HG03439 (cell line): ENCODE results near the gene HECA.
A peak's percentile ranks its signal among the peaks of the same experiment; 100 is the strongest.

Experiments
- ATAC-seq: cut with Tn5 transposase; IDR thresholded peaks from one replicate; pipeline ENCODE4 v1.9.1; 2021; ENCODE audit warnings: mild to moderate bottlenecking, moderate library complexity; ENCODE audit not compliant: unreplicated experiment

HECA gene

GRCh38 chr6:139159016-139159415 is 24.1 kb downstream of the HECA start:
- no peak for ATAC-seq

GRCh38 chr6:139161169-139161568 is 26.3 kb downstream of the HECA start:
- no peak for ATAC-seq

- ATAC-seq: peak; percentile 95
Observed at GRCh38 chr6:139161817-139162284, 27.0 kb downstream of the HECA start.

- no peak for ATAC-seq
Observed at GRCh38 chr6:139164001-139164400, 29.1 kb downstream of the HECA start.

- no peak for ATAC-seq
Observed at GRCh38 chr6:139165324-139165723, 30.4 kb downstream of the HECA start.

- no peak for ATAC-seq
Observed at GRCh38 chr6:139166238-139166955, 31.5 kb downstream of the HECA start.

- no peak for ATAC-seq
Observed at GRCh38 chr6:139166956-139167313, 32.1 kb downstream of the HECA start.

GRCh38 chr6:139172151-139172550 is 37.3 kb downstream of the HECA start:
- no peak for ATAC-seq

GRCh38 chr6:139172567-139172966 is 37.7 kb downstream of the HECA start:
- no peak for ATAC-seq

- ATAC-seq: no peak
Observed at GRCh38 chr6:139173172-139173571, 38.3 kb downstream of the HECA start.

GRCh38 chr6:139173822-139174221 is 38.9 kb downstream of the HECA start:
- no peak for ATAC-seq

GRCh38 chr6:139174961-139175360 is 40.1 kb downstream of the HECA start:
- ATAC-seq: no peak

GRCh38 chr6:139175389-139175948 is 40.6 kb downstream of the HECA start:
- no peak for ATAC-seq

- ATAC-seq: no peak
Observed at GRCh38 chr6:139181236-139181635, 46.4 kb downstream of the HECA start.

GRCh38 chr6:139184047-139184446 is 49.2 kb downstream of the HECA start:
- no peak for ATAC-seq

- ATAC-seq: no peak
Observed at GRCh38 chr6:139184459-139184858, 49.6 kb downstream of the HECA start.

- no peak for ATAC-seq
Observed at GRCh38 chr6:139186242-139186641, 51.4 kb downstream of the HECA start.

GRCh38 chr6:139186692-139187091 is 51.8 kb downstream of the HECA start:
- ATAC-seq: no peak

- ATAC-seq: no peak
Observed at GRCh38 chr6:139187489-139187888, 52.6 kb downstream of the HECA start.

- no peak for ATAC-seq
Observed at GRCh38 chr6:139189665-139190064, 54.8 kb downstream of the HECA start.

- no peak for ATAC-seq
Observed at GRCh38 chr6:139194740-139195139, 59.9 kb downstream of the HECA start.

- no peak for ATAC-seq
Observed at GRCh38 chr6:139198529-139199288, 63.8 kb downstream of the HECA start.
